CD4-positive, alpha-beta T cell (primary cell): ENCODE data around the gene C3orf49. TPM values are rescaled to one million over a fixed set of nuclear protein-coding genes. Genes with fewer than 3 reads are reported as not detected.

Experiments used
- ATAC-seq: fragments of 200-7000 bp; cut with Tn5 transposase; one replicate; pipeline ENCODE4 v1.10.0; 2022; ENCODE audit warnings: mild to moderate bottlenecking; ENCODE audit not compliant: poor library complexity
- CTCF ChIA-PET: fragments of 350-600 bp; sonication (Branson Sonifier 250); formaldehyde crosslinking; loops from one replicate; lab custom pipeline; 2021; ENCODE audit warnings: antibody characterized with exemption, inconsistent platforms; lab: Charles Lee
- POLR2A ChIA-PET: fragments of 350-600 bp; sonication (Branson Sonifier 250); formaldehyde crosslinking; loops from one replicate; lab custom pipeline; 2021; ENCODE audit warnings: antibody characterized with exemption, inconsistent platforms; lab: Charles Lee
- DNase-seq, 14 experiments: peaks; one replicate each; pipeline ENCODE4 v3.0.0-alpha.2; 2013 to 2020; ENCODE audit warnings: mixed read lengths in 2 of 14
- H3K27ac ChIP-seq, 2 donors: one replicate each; pipeline versions ENCODE4 v1.5.1 to v1.7.0; 2013; ENCODE audit warnings: low read length in 2 of 2, low read depth in 1 of 2, mild to moderate bottlenecking in 1 of 2
- H3K27me3 ChIP-seq, 2 experiments: 1 replicate in 1 of 2; 2 replicates in 1 of 2; pipeline versions ENCODE4 v1.6.1 to v1.7.0; 2013; ENCODE audit warnings: low read length in 2 of 2, control low read depth in 1 of 2, mild to moderate bottlenecking in 1 of 2, moderate library complexity in 1 of 2; ENCODE audit not compliant: insufficient read depth in 2 of 2, control insufficient read depth in 1 of 2
- H3K36me3 ChIP-seq: one replicate; pipeline ENCODE4 v1.6.1; 2013; ENCODE audit warnings: low read length, control low read depth; ENCODE audit not compliant: insufficient read depth
- H3K4me1 ChIP-seq: one replicate; pipeline ENCODE4 v1.6.1; 2013; ENCODE audit warnings: low read length, control low read depth; ENCODE audit not compliant: insufficient read depth
- H3K4me3 ChIP-seq: one replicate; pipeline ENCODE4 v1.5.1; 2013; ENCODE audit warnings: mild to moderate bottlenecking, low read length, moderate library complexity
- H3K9me3 ChIP-seq, 2 experiments: 1 replicate in 1 of 2; 2 replicates in 1 of 2; pipeline versions ENCODE4 v1.6.1 to v1.7.0; 2013; ENCODE audit warnings: low read length in 2 of 2, mild to moderate bottlenecking in 2 of 2, control low read depth in 1 of 2, moderate library complexity in 1 of 2; ENCODE audit not compliant: control insufficient read depth in 1 of 2, insufficient read depth in 1 of 2
- H3K27ac Mint-ChIP-seq: one replicate; pipeline ENCODE4 v1.8.0; 2020; ENCODE audit warnings: mixed read lengths
- H3K27me3 Mint-ChIP-seq: one replicate; pipeline ENCODE4 v1.8.0; 2021; ENCODE audit warnings: mixed read lengths
- H3K36me3 Mint-ChIP-seq: one replicate; pipeline ENCODE4 v1.8.0; 2021; ENCODE audit warnings: low read depth, mixed read lengths
- H3K4me1 Mint-ChIP-seq: one replicate; pipeline ENCODE4 v1.8.0; 2021; ENCODE audit warnings: low read depth, mixed read lengths
- H3K4me3 Mint-ChIP-seq: one replicate; pipeline ENCODE4 v1.8.0; 2020; ENCODE audit warnings: mild to moderate bottlenecking, mixed read lengths
- H3K9me3 Mint-ChIP-seq: one replicate; pipeline ENCODE4 v1.8.0; 2020; ENCODE audit warnings: mixed read lengths
- intact Hi-C, 2 experiments: fragments of 100-400 bp; cut with DNase I in 1 of 2; cut with micrococcal nuclease in 1 of 2; formaldehyde crosslinking; loops; one replicate each; pipeline versions ENCODE4 v1.15.1 to v1.9.0; 2023 to 2025; cut with DNase I, micrococcal nuclease
- total RNA-seq, 174 experiments: library from RNA in 2 of 174; stranded (reverse) in 2 of 174; gene quantifications; one replicate each; pipeline ENCODE4 v1.2.3 and lab custom pipeline; 2021 to 2026
- TF ChIP-seq, protein P1 (sequence below): fragments of 200-600 bp; IDR thresholded peaks from one replicate; pipeline ENCODE4 v1.8.0; 2022; ENCODE audit warnings: antibody characterized with exemption, mild to moderate bottlenecking

The C3orf49 gene
- total RNA-seq, 2 experiments from 2014 or later = not detected

DNA sequence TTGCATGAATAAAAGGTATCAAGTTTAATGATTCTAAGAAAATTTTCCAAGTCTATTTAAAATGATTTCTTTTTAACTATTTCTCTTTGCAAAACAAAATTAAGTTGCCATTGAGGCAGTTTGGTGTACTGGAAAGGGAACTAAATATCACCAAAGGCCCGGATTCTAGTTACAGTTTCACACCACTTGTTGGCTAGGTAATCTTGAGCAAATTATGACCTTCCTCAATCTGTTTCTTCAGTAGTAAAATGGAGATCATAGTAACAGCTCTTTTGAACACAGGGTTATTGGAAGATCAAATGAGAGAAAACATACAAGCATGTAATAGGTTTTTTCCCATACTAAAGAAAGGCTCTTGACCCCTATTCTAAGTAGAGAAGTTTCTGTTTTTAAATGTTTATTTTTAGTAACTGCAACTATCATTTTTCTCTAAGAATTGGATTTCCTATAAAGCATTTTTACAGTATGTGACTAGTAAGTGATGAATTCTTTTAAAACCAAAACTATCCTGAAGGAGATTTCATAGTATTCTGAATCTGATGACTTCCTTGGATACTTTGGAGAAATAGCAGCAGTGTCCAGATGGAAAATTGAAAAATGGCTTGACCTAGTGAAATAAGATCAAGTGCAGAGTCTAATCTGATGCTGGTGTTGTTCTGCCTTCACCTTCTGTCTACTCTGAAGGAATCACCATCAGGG is 77.4 kb downstream of the C3orf49 start:
- no peak overlapping the region for H3K4me3 Mint-ChIP-seq
- POLR2A ChIA-PET = no interaction called here
- no peak overlapping the region for H3K4me3 ChIP-seq
- H3K4me1 ChIP-seq = peaks cover 6% of the 10 kb centered on the region
- DNase-seq (no peak), ATAC-seq (no peak)
- no peaks in the 10 kb centered on the region for H3K27me3 Mint-ChIP-seq
- H3K27ac Mint-ChIP-seq = peak overlapping the region; percentile 3
- no peaks in the 10 kb centered on the region for H3K9me3 Mint-ChIP-seq
- TF ChIP-seq, protein P1, sequence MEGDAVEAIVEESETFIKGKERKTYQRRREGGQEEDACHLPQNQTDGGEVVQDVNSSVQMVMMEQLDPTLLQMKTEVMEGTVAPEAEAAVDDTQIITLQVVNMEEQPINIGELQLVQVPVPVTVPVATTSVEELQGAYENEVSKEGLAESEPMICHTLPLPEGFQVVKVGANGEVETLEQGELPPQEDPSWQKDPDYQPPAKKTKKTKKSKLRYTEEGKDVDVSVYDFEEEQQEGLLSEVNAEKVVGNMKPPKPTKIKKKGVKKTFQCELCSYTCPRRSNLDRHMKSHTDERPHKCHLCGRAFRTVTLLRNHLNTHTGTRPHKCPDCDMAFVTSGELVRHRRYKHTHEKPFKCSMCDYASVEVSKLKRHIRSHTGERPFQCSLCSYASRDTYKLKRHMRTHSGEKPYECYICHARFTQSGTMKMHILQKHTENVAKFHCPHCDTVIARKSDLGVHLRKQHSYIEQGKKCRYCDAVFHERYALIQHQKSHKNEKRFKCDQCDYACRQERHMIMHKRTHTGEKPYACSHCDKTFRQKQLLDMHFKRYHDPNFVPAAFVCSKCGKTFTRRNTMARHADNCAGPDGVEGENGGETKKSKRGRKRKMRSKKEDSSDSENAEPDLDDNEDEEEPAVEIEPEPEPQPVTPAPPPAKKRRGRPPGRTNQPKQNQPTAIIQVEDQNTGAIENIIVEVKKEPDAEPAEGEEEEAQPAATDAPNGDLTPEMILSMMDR = no peak
- H3K27me3 ChIP-seq = no peaks in the 10 kb centered on the region
- H3K4me1 Mint-ChIP-seq = peaks cover 56% of the 10 kb centered on the region
- peaks cover 36% of the 10 kb centered on the region for H3K36me3 ChIP-seq
- no peaks in the 10 kb centered on the region for H3K9me3 ChIP-seq
- peaks cover 34% of the 10 kb centered on the region for H3K36me3 Mint-ChIP-seq
- no peak overlapping the region for H3K27ac ChIP-seq
- CTCF ChIA-PET = no interaction called here
- intact Hi-C loops = no loop called here

Other genes starting within 250 kb of the C3orf49 start
- gene SNTN, start 166.6 kb upstream of the C3orf49 start, total RNA-seq = not detected
- gene THOC7, start 44.5 kb downstream of the C3orf49 start, total RNA-seq = 10 to 100 TPM; 21.6 to 23.7 TPM
- 100 to 1,000 TPM; 289 to 304 TPM for gene ATXN7, start 44.6 kb downstream of the C3orf49 start, total RNA-seq
- gene SCAANT1, start 93.1 kb downstream of the C3orf49 start, total RNA-seq = 1 to 10 TPM; 1.4 to 2.1 TPM
- gene PSMD6, start 204.2 kb downstream of the C3orf49 start, total RNA-seq = 100 to 1,000 TPM; 119 to 126 TPM